ENCODE results near the gene SLC25A29.

DNA sequence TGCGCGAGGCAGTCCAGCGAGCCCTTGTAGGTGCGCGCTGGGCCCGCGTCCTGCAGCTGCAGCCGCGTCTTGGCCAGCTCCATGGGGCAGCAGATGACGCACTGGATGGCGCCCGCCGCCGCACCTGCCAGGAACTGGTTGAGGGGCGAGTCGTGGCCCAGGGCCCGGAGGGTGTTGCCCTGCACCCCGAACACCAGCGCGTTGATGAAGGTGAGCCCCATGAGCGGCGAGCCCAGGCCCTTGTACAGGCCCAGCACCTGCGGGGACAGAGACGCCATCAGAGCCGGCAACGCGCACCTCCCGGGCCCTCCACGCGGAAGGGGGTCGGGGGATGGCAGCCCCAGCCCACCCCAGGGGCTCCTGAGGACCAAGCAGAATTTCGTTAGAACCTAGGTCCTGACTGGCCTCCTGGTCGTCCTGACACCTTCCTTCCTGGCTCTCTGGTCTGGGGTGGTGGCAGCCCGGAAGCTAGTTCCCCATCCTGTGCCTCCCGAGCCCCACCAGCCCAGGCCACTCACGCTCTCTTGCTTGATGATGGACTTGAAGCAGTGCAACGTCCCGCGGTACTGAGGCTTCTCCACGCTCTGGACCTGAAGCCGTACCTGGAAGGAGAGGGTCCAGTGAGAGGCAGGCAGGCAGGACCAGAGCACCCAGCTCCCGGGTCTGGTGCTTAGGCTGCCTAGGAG is 13.3 kb downstream of the SLC25A29 start:
- TF ChIP-seq, protein P1, sequence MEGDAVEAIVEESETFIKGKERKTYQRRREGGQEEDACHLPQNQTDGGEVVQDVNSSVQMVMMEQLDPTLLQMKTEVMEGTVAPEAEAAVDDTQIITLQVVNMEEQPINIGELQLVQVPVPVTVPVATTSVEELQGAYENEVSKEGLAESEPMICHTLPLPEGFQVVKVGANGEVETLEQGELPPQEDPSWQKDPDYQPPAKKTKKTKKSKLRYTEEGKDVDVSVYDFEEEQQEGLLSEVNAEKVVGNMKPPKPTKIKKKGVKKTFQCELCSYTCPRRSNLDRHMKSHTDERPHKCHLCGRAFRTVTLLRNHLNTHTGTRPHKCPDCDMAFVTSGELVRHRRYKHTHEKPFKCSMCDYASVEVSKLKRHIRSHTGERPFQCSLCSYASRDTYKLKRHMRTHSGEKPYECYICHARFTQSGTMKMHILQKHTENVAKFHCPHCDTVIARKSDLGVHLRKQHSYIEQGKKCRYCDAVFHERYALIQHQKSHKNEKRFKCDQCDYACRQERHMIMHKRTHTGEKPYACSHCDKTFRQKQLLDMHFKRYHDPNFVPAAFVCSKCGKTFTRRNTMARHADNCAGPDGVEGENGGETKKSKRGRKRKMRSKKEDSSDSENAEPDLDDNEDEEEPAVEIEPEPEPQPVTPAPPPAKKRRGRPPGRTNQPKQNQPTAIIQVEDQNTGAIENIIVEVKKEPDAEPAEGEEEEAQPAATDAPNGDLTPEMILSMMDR (IDR thresholded peaks at IDR 0.05), result no peak
- TF ChIP-seq POLR2A (IDR thresholded peaks at IDR 0.05) (no peak), EP300 (IDR thresholded peaks at IDR 0.05) (no peak), POLR2AphosphoS5 (IDR thresholded peaks at IDR 0.05) (no peak)

Data from stomach (tissue), 4 donors.